Measurements from ENCODE around the gene ACKR2. TPM values are rescaled to one million over a fixed set of nuclear protein-coding genes. Genes with fewer than 3 reads are reported as not detected.

The ACKR2 gene
- total and polyA plus RNA-seq, 2 of the 13 experiments (the other 11 are each of a cell fraction or from before 2014, with no cell fraction given): 1.1 to 1.9 TPM

DNA sequence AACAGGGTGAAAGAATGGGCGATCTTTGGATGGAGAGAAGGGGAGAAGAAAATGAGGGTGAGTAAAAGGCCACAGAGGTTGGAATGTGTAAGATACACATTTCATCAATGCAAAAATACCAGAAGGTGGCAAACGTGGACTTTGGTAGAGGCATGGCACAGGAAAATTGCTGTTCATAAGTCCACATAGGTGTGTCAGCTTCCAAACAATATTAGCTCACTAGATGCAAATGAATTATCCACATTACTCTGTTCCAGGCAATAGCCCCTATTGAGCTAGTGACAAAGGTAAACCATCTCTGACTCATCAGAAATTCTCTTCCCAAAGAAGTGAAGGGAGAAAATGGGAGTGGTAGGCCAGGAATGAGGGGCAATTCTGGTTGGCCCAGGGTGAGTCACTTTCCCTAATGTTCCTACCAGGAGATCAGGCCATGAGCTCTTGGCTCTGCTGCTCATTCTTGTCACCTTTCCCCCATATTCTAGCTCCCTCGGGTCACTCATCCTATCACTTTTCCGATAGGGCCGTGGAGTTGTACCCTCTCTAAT, 19.9 kb downstream of the ACKR2 start (continued):
- TF ChIP-seq KLF12 (CRISPR knock-in tag; IDR thresholded peaks at IDR 0.05; ENCODE audit: borderline replicate concordance) (no peak), PCBP1 (IDR thresholded peaks at IDR 0.05; ENCODE audit: borderline replicate concordance, low read depth, low read length) (no peak), ZNF547 (CRISPR knock-in tag; IDR thresholded peaks at IDR 0.05) (no peak), SOX6 (IDR thresholded peaks at IDR 0.05) (no peak), SOX6 (CRISPR knock-in tag; IDR thresholded peaks at IDR 0.05) (peak; percentile 84), THYN1 (CRISPR knock-in tag; IDR thresholded peaks at IDR 0.05; ENCODE audit: borderline replicate concordance, low read depth) (no peak), ZNF776 (CRISPR knock-in tag; IDR thresholded peaks at IDR 0.05) (no peak), CHCHD3 (CRISPR knock-in tag; IDR thresholded peaks at IDR 0.05) (no peak), FOXP1 (IDR thresholded peaks at IDR 0.05) (peak; percentile 77), FOXP1 (CRISPR knock-in tag; IDR thresholded peaks at IDR 0.05) (peak; percentile 82), ARNT2 (CRISPR knock-in tag; IDR thresholded peaks at IDR 0.05; ENCODE audit: low read depth) (no peak), HOXD1 (CRISPR knock-in tag; IDR thresholded peaks at IDR 0.05) (peak; percentile 4; the same call in 1 of the 2 replicates), POLR2A (IDR thresholded peaks at IDR 0.05; ENCODE audit: insufficient read depth in 1 of 2, low read depth in 2 of 2, low read length in 2 of 2) (no peak; a peak in 1 of 4 replicates), ZNF550 (CRISPR knock-in tag; IDR thresholded peaks at IDR 0.05; ENCODE audit: borderline replicate concordance) (no peak), ZNF672 (CRISPR knock-in tag; IDR thresholded peaks at IDR 0.05) (no peak)
- TF ChIP-seq, protein P1, sequence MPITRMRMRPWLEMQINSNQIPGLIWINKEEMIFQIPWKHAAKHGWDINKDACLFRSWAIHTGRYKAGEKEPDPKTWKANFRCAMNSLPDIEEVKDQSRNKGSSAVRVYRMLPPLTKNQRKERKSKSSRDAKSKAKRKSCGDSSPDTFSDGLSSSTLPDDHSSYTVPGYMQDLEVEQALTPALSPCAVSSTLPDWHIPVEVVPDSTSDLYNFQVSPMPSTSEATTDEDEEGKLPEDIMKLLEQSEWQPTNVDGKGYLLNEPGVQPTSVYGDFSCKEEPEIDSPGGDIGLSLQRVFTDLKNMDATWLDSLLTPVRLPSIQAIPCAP (CRISPR knock-in tag; IDR thresholded peaks at IDR 0.05; ENCODE audit: low read depth): no peak
- TF ChIP-seq, protein P2, sequence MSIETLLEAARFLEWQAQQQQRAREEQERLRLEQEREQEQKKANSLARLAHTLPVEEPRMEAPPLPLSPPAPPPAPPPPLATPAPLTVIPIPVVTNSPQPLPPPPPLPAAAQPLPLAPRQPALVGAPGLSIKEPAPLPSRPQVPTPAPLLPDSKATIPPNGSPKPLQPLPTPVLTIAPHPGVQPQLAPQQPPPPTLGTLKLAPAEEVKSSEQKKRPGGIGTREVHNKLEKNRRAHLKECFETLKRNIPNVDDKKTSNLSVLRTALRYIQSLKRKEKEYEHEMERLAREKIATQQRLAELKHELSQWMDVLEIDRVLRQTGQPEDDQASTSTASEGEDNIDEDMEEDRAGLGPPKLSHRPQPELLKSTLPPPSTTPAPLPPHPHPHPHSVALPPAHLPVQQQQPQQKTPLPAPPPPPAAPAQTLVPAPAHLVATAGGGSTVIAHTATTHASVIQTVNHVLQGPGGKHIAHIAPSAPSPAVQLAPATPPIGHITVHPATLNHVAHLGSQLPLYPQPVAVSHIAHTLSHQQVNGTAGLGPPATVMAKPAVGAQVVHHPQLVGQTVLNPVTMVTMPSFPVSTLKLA (IDR thresholded peaks at IDR 0.05): no peak
- TF ChIP-seq, protein P3, sequence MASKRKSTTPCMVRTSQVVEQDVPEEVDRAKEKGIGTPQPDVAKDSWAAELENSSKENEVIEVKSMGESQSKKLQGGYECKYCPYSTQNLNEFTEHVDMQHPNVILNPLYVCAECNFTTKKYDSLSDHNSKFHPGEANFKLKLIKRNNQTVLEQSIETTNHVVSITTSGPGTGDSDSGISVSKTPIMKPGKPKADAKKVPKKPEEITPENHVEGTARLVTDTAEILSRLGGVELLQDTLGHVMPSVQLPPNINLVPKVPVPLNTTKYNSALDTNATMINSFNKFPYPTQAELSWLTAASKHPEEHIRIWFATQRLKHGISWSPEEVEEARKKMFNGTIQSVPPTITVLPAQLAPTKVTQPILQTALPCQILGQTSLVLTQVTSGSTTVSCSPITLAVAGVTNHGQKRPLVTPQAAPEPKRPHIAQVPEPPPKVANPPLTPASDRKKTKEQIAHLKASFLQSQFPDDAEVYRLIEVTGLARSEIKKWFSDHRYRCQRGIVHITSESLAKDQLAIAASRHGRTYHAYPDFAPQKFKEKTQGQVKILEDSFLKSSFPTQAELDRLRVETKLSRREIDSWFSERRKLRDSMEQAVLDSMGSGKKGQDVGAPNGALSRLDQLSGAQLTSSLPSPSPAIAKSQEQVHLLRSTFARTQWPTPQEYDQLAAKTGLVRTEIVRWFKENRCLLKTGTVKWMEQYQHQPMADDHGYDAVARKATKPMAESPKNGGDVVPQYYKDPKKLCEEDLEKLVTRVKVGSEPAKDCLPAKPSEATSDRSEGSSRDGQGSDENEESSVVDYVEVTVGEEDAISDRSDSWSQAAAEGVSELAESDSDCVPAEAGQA (IDR thresholded peaks at IDR 0.05; ENCODE audit: low read depth): no peak
- TF ChIP-seq, protein P3 (CRISPR knock-in tag; IDR thresholded peaks at IDR 0.05; ENCODE audit: borderline replicate concordance): no peak
- TF ChIP-seq, protein P4, sequence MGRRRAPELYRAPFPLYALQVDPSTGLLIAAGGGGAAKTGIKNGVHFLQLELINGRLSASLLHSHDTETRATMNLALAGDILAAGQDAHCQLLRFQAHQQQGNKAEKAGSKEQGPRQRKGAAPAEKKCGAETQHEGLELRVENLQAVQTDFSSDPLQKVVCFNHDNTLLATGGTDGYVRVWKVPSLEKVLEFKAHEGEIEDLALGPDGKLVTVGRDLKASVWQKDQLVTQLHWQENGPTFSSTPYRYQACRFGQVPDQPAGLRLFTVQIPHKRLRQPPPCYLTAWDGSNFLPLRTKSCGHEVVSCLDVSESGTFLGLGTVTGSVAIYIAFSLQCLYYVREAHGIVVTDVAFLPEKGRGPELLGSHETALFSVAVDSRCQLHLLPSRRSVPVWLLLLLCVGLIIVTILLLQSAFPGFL (CRISPR knock-in tag; IDR thresholded peaks at IDR 0.05): no peak
- TF ChIP-seq, protein P5, sequence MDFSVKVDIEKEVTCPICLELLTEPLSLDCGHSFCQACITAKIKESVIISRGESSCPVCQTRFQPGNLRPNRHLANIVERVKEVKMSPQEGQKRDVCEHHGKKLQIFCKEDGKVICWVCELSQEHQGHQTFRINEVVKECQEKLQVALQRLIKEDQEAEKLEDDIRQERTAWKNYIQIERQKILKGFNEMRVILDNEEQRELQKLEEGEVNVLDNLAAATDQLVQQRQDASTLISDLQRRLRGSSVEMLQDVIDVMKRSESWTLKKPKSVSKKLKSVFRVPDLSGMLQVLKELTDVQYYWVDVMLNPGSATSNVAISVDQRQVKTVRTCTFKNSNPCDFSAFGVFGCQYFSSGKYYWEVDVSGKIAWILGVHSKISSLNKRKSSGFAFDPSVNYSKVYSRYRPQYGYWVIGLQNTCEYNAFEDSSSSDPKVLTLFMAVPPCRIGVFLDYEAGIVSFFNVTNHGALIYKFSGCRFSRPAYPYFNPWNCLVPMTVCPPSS (IDR thresholded peaks at IDR 0.05): no peak
